Fibroblast of mammary gland (primary cell): Measurements from ENCODE around the gene DNM3.

Experiments
- DNase-seq: peaks from one replicate; pipeline ENCODE4 v3.0.0-alpha.2; 2010; ENCODE audit warnings: low read depth
- H3K4me3 ChIP-seq: 2 replicates; pipeline ENCODE4 v1.5.1; 2011; ENCODE audit warnings: low read depth, mild to moderate bottlenecking, low read length, moderate library complexity; ENCODE audit not compliant: control insufficient read depth
- TF ChIP-seq, protein P1 (sequence below): conservative IDR thresholded peaks from 2 replicates; pipeline ENCODE4 v1.5.1; 2011; ENCODE audit warnings: low read depth, low read length, inconsistent platforms; ENCODE audit not compliant: control insufficient read depth, insufficient read depth

The DNM3 gene

DNA sequence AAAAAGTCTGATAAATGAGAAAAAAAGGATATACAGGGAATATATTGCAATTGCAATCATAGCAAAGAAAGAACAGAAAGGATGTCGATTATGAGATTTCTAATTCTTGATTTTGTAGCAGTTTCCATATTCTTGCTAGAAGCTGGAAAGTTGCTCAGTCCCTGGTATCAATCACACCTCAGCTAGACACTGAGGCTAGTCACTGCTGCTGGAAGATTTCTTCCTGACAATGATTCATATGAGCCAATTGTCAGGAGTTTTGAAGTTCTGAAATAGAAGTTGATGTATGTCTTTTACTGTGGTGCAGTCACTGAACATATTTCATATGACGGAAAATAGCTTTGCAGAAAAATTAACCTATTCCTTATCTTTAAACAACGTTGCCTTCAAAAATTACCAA is 370.8 kb downstream of the DNM3 start:
- no peak overlapping the region for H3K4me3 ChIP-seq
- TF ChIP-seq, protein P1, sequence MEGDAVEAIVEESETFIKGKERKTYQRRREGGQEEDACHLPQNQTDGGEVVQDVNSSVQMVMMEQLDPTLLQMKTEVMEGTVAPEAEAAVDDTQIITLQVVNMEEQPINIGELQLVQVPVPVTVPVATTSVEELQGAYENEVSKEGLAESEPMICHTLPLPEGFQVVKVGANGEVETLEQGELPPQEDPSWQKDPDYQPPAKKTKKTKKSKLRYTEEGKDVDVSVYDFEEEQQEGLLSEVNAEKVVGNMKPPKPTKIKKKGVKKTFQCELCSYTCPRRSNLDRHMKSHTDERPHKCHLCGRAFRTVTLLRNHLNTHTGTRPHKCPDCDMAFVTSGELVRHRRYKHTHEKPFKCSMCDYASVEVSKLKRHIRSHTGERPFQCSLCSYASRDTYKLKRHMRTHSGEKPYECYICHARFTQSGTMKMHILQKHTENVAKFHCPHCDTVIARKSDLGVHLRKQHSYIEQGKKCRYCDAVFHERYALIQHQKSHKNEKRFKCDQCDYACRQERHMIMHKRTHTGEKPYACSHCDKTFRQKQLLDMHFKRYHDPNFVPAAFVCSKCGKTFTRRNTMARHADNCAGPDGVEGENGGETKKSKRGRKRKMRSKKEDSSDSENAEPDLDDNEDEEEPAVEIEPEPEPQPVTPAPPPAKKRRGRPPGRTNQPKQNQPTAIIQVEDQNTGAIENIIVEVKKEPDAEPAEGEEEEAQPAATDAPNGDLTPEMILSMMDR = no peak
- no peak for DNase-seq

DNA sequence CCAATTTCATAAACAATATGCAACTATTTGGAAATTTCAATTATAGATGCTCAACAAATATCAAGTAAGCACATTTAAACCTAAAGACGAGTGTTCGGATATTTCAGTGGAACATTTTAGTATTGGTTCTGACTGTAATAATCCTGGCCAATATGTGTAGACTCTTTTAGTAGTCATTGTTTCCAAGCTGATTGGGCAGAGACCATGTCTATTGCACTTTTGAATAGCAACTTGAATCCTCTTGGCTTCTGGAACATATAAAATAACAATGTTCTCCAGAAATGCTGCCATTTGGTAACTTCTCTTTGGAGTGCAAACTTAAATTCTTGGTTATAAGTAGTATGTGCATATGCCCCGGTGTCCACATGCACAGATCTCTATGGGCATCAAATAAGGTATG is 373.7 kb downstream of the DNM3 start:
- no peak for DNase-seq
- H3K4me3 ChIP-seq = no peak overlapping the region
- TF ChIP-seq, protein P1 = no peak

DNA sequence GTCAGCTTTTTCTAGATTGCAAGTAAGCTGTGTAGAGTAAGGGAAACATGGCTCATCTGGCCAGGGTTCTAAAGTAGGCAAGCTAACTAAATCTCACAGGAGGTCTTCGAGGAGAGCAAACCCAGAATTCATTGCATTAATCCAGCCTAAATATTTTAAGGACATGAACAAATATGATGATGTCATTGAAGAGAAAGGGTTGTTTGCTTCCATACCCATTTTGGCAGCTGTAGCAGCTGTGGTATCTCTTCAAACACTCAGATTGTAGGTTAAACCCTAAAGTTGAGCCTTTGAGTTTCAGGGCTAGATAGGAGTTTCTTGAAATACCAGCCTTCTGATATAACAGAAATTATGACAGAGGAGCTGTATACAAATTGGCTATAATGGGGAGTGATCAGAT is 378.7 kb downstream of the DNM3 start:
- H3K4me3 ChIP-seq = no peak overlapping the region

DNA sequence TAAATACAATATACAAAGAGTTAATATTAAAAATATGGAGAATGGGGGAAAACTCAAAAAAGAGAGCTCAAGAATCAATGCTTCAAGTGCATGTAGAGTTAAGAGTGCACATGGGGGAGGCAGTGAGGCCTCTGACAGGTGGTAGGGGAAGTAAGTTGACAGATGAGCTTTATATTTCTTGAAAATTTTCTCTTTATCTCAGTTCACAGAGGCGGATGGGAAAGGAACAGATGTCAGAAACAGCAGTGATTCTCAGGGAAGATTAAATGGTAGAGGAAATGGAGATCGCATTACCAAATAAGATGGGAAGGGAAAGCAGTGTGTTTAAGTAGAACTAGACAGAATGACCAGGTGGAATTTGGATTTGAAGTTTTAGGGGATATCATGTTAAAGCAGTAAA is 379.1 kb downstream of the DNM3 start:
- DNase-seq = no peak
- H3K4me3 ChIP-seq = no peak overlapping the region
- TF ChIP-seq, protein P1 = no peak

More for the DNA sequence above, 378.7 kb downstream of the DNM3 start:
- TF ChIP-seq, protein P1 = no peak
- no peak for DNase-seq

DNA sequence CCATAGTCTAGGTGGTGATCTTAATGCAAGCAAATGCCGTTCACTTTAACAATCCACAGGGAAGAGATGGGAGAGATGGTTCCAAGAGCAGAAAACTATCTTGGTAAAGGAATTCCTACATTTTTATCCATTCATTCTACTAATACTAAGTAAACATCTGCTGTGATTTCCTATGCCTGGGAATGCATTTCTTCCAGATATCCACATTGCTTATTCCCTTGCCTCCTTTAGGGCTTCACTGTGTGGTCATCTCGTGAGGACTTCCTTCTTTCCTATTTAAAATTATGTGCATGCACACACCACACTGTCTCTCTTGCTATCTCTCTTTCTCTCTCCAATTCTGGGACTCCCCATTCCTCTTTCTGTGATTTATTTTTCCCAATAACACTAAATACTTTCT is 380.1 kb downstream of the DNM3 start:
- TF ChIP-seq, protein P1 = no peak
- DNase-seq = no peak
- H3K4me3 ChIP-seq = no peak overlapping the region

DNA sequence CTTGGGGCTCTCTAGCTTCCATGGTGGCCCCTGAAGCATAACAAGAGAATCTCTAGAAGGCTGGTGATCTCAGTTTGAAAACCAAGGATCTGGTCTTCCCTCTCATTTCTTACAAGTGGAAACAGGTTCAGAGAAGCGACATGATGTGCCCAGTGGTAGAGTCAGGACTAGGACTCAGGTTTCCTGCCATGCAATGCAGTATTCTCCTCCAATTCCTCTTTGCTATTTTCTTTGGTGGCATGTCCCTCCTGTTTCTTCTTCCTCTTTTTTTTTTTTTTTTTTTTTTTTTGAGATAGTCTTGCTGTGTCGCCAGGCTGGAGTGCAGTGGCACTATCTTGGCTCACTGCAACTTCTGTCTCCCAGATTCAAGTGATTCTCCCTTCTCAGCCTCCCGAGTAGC is 383.6 kb downstream of the DNM3 start:
- H3K4me3 ChIP-seq = no peak overlapping the region
- TF ChIP-seq, protein P1 = no peak
- no peak for DNase-seq

DNA sequence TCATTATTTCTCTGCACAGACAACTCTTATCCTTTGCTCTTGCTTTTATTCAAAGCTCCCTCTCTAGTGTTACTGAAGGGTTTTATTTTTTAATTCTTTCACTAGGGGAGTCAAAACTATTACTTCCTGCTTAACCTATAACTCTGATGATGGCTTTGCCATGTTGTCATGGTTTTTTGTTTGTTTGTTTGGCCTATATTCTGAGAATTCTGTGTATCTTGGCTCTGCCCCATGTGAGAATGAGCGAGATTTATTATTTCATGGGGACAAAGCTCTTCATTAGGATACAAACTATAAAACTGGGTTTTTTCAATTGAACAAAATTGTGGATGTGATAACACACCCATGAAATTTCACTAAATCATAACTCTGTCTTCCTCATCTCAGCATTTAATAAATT is 388.6 kb downstream of the DNM3 start:
- DNase-seq = no peak
- H3K4me3 ChIP-seq = no peak overlapping the region

More for the DNA sequence above, 388.6 kb downstream of the DNM3 start:
- TF ChIP-seq, protein P1 = no peak
